HCT116 (cell line): ENCODE measurements around the gene MACF1. TPM values are rescaled to one million over a fixed set of nuclear protein-coding genes. Genes with fewer than 3 reads are reported as not detected.
"Not testable (repeated sequence)": the region's sequence is repeated elsewhere in the genome, so short reads cannot be mapped to it uniquely, and the experiment has no call there.

Source experiments
- ATAC-seq: fragments of 200-7000 bp; cut with Tn5 transposase; 2 replicates; pipeline ENCODE4 v1.9.1; 2020; ENCODE audit warnings: mild to moderate bottlenecking, moderate library complexity
- BruUV-seq: library from RNA; stranded (reverse); fragments of 400-500 nt; replicated peaks from 2 replicates; lab custom pipeline; 2021; lab: Mats Ljungman, UMichigan
- CTCF ChIA-PET: fragments of 300-600 bp; sonication (Branson Sonifier 250); formaldehyde crosslinking; loops from one replicate; lab custom pipeline; 2021; ENCODE audit warnings: antibody characterized with exemption; lab: Charles Lee
- POLR2A ChIA-PET: fragments of 300-600, 350-600 bp; sonication (Branson Sonifier 250); formaldehyde crosslinking; loops from one replicate; lab custom pipeline; 2021; ENCODE audit warnings: antibody characterized with exemption; lab: Charles Lee
- RAD21 ChIA-PET, 2 experiments: fragments of 300-600 bp; sonication (Branson Sonifier 250); formaldehyde crosslinking; loops; one replicate each; lab custom pipeline; 2023; ENCODE audit warnings: low total read pairs in 2 of 2; ENCODE audit not compliant: uncharacterized antibody in 2 of 2, unreplicated experiment in 2 of 2, low non-redundant PET in 1 of 2; lab: Charles Lee
- DNase-seq: peaks from one replicate; pipeline ENCODE4 v3.0.0-alpha.2; 2010; ENCODE audit warnings: low read depth, low spot score
- H2AFZ ChIP-seq: fragments of 200-600 bp; shearing (Covaris generic), sonication (generic); 2 replicates; pipeline ENCODE4 v1.6.1; 2017; ENCODE audit warnings: low read depth, mixed run types, mixed read lengths, antibody characterized with exemption, low read length; ENCODE audit not compliant: poor library complexity, severe bottlenecking
- H3K27ac ChIP-seq: 2 replicates; pipeline ENCODE4 v1.5.1; 2012; ENCODE audit warnings: low read depth, low read length
- H3K27me3 ChIP-seq: fragments of 200-600 bp; sonication (generic); 2 replicates; pipeline ENCODE4 v1.6.1; 2016; ENCODE audit warnings: mixed run types, low read length, mixed read lengths; ENCODE audit not compliant: insufficient read depth
- H3K36me3 ChIP-seq, 2 experiments: fragments of 200-500 bp in 1 of 2; fragments of 200-600 bp in 1 of 2; sonication (Bioruptor generic) in 1 of 2; sonication (generic) in 1 of 2; 2 replicates each; pipeline versions ENCODE4 v1.5.1 to v1.6.1; 2014 to 2016; ENCODE audit warnings: low read length in 2 of 2, inconsistent platforms in 1 of 2, mixed read lengths in 1 of 2, mixed run types in 1 of 2; ENCODE audit not compliant: insufficient read depth in 2 of 2, control insufficient read depth in 1 of 2
- H3K4me1 ChIP-seq, 2 experiments: fragments of 200-600 bp in 1 of 2; sonication (generic) in 1 of 2; 2 replicates each; pipeline versions ENCODE4 v1.5.1 to v1.6.1; 2012 to 2017; ENCODE audit warnings: low read length in 2 of 2, inconsistent platforms in 1 of 2, mild to moderate bottlenecking in 1 of 2, mixed read lengths in 1 of 2, mixed run types in 1 of 2, moderate library complexity in 1 of 2; ENCODE audit not compliant: insufficient read depth in 2 of 2, control insufficient read depth in 1 of 2
- H3K4me2 ChIP-seq: fragments of 200-600 bp; sonication (generic); 2 replicates; pipeline ENCODE4 v1.6.1; 2017; ENCODE audit warnings: mixed run types, low read length, mixed read lengths
- H3K4me3 ChIP-seq, 2 experiments: fragments of 200-600 bp in 1 of 2; sonication (generic) in 1 of 2; replicated peaks in 1 of 2; 2 replicates each; pipeline ENCODE4 v1.5.1; 2011 to 2016; ENCODE audit warnings: low read length in 2 of 2, control low read depth in 1 of 2, low read depth in 1 of 2, mild to moderate bottlenecking in 1 of 2, mixed read lengths in 1 of 2, mixed run types in 1 of 2
- H3K79me2 ChIP-seq: fragments of 200-600 bp; sonication (generic); 2 replicates; pipeline ENCODE4 v1.6.1; 2017; ENCODE audit warnings: mild to moderate bottlenecking, mixed run types, low read length, moderate library complexity, mixed read lengths; ENCODE audit not compliant: insufficient read depth
- H3K9ac ChIP-seq: fragments of 200-600 bp; sonication (generic); 2 replicates; pipeline ENCODE4 v1.6.1; 2016; ENCODE audit warnings: low read length, mixed read lengths
- H3K9me2 ChIP-seq: fragments of 200-600 bp; sonication (generic), shearing (Covaris generic); 2 replicates; pipeline ENCODE4 v1.6.1; 2017; ENCODE audit warnings: mixed run types, mild to moderate bottlenecking, moderate library complexity; ENCODE audit not compliant: insufficient read depth
- H3K9me3 ChIP-seq, 2 experiments: fragments of 200-500 bp in 1 of 2; fragments of 200-600 bp in 1 of 2; sonication (Bioruptor generic) in 1 of 2; sonication (generic) in 1 of 2; 2 replicates each; pipeline ENCODE4 v1.6.1; 2014 to 2017; ENCODE audit warnings: low read length in 2 of 2, mixed read lengths in 2 of 2, inconsistent platforms in 1 of 2, low read depth in 1 of 2, mild to moderate bottlenecking in 1 of 2, mixed run types in 1 of 2, moderate library complexity in 1 of 2; ENCODE audit not compliant: control insufficient read depth in 1 of 2, insufficient read depth in 1 of 2
- H4K20me1 ChIP-seq: fragments of 200-600 bp; sonication (generic), shearing (Covaris generic); 2 replicates; pipeline ENCODE4 v1.6.1; 2017; ENCODE audit warnings: mixed run types, mild to moderate bottlenecking, moderate library complexity; ENCODE audit not compliant: insufficient read depth
- intact Hi-C: fragments of 100-400 bp; cut with micrococcal nuclease; formaldehyde crosslinking; loops from 2 replicates; pipeline ENCODE4 v1.10.0; 2022
- total RNA-seq: library from RNA; stranded (reverse); gene quantifications from one replicate; pipeline ENCODE4 v1.2.1, GENCODE V29; 2021; ENCODE audit not compliant: unreplicated experiment

Gene MACF1
- total RNA-seq, 1 experiment from 2014 or later = 146 TPM

GRCh38 chr1:39516841-39517240 is 312.3 kb downstream of the MACF1 start:
- intact Hi-C loops, H3K79me2 ChIP-seq, POLR2A ChIA-PET, H3K27me3 ChIP-seq, H3K4me2 ChIP-seq, H3K4me1 ChIP-seq, H4K20me1 ChIP-seq, H2AFZ ChIP-seq, H3K4me3 ChIP-seq, RAD21 ChIA-PET, ATAC-seq, CTCF ChIA-PET, H3K9me2 ChIP-seq, H3K9me3 ChIP-seq, H3K36me3 ChIP-seq, H3K9ac ChIP-seq, BruUV-seq, DNase-seq, H3K27ac ChIP-seq: not testable (repeated sequence)

DNA sequence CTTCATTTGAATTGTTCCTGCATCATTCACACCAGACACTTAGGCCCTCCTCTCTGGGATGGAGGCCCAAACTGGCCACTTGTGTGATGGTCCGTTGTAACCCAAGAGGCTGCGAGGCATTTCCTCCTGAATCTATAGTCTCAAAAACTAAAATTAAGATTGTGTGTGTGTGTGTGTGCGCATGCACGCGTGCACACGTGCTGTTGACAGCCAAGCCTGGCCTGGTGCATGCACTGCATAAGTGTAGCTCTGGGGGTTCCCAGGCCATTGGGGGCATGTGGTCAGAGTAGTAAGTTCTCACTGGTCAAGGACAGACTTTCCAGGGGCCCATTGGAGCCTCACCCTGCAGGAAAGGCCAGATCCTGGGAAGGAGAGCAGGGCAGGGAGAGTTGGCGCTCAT is 313.4 kb downstream of the MACF1 start:
- H3K4me1 ChIP-seq, H3K9me3 ChIP-seq, H3K9me2 ChIP-seq, RAD21 ChIA-PET, H4K20me1 ChIP-seq, H2AFZ ChIP-seq, intact Hi-C loops, BruUV-seq, H3K4me3 ChIP-seq, H3K27ac ChIP-seq, DNase-seq, H3K36me3 ChIP-seq, POLR2A ChIA-PET, H3K4me2 ChIP-seq, H3K79me2 ChIP-seq, CTCF ChIA-PET, ATAC-seq, H3K27me3 ChIP-seq, H3K9ac ChIP-seq: not testable (repeated sequence)

DNA sequence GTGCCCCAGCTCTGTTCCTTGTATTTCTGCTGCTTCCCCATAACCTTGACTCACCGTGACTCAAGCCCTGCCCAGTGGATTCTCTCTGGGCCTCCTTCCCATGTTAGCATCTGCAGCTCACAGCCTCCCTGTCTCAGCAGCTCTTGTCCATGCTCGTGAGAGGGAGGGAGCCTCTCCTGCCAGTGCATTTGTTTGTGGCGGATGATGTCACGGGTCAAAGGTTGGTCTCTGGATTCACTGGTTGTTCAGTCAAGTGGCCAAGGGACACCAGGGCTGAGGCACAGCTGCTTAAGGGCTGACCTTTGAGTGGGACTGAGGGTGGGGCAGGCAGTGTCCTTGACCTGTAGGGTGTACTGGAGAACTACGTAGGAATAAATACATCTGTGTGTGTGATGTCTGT is 314.9 kb downstream of the MACF1 start:
- CTCF ChIA-PET = not testable (repeated sequence)

GRCh38 chr1:39522221-39522620 is 317.7 kb downstream of the MACF1 start:
- H3K4me2 ChIP-seq, H3K27ac ChIP-seq, H3K4me1 ChIP-seq, H3K36me3 ChIP-seq, H3K9me2 ChIP-seq, RAD21 ChIA-PET, H3K4me3 ChIP-seq, BruUV-seq, ATAC-seq, H3K9ac ChIP-seq, POLR2A ChIA-PET, H3K27me3 ChIP-seq, H4K20me1 ChIP-seq, H2AFZ ChIP-seq, intact Hi-C loops, CTCF ChIA-PET, DNase-seq, H3K79me2 ChIP-seq, H3K9me3 ChIP-seq: not testable (repeated sequence)

More for the DNA sequence above, 314.9 kb downstream of the MACF1 start:
- H3K9me3 ChIP-seq, H3K4me3 ChIP-seq, H4K20me1 ChIP-seq, H3K79me2 ChIP-seq, H3K4me1 ChIP-seq, H3K27me3 ChIP-seq, H3K9me2 ChIP-seq, H3K27ac ChIP-seq, ATAC-seq, H2AFZ ChIP-seq, H3K9ac ChIP-seq, POLR2A ChIA-PET, DNase-seq, intact Hi-C loops, RAD21 ChIA-PET, H3K36me3 ChIP-seq, H3K4me2 ChIP-seq, BruUV-seq: not testable (repeated sequence)
